ENCODE results near the gene TMEM108. TPM values are rescaled to one million over a fixed set of nuclear protein-coding genes. Genes with fewer than 3 reads are reported as not detected.

TMEM108 gene
- polyA plus RNA-seq, 1 donor (not counting 4 experiments of a cell fraction or from before 2014, with no cell fraction given), result not detected

DNA sequence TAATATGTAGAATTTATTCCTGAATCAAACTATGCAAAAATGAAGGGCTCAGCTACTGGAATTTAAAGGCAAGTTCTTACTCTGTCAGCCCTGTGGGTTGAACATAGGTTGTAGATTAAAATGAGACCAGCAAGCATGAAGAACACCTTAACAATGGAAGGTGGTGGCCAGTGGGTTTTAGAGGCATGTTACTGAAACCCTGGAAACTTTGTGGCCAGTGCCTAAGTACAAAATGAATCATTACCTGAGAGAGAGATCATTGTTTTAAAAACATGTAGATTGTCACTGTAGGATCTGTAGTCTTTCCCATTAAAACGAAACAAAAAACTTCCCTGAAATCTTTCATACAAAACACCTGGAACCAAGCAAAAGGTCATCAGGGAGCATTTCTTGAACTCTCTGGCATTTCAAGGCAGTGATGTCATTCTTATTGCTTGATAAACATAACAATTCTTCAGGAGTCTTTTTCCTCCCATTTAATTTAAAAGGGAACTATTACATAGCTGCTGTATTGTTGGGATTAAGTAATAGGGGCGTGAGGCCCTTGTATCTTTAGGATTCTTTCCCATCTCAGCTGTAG is 51.8 kb downstream of the TMEM108 start:
- FAIRE-seq, result no peak

DNA sequence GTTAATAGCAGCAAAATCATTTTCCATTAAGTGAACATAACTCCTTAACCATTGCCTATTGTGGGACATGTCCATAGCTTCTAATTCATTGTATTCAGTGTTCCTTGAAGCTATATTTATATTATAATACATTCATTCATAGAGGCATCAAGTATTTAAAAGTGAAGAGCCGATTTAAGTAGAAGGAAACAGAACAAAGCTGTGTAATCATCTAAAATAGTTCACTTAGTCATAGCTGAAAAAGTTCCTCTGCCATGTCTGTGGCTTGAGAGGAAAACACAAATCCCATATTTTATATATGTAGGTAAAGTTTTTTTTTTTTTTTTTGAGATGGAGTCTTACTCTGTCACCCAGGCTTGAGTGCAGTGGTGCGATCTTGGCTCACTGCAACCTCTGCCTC is 54.5 kb downstream of the TMEM108 start:
- H4K20me1 ChIP-seq (ENCODE audit: control insufficient read depth, extremely low read depth, insufficient read depth, low read length), result no peaks in the 10 kb centered on the region
- DNase-seq (ENCODE audit: low read depth, low spot score), result no peak
- no peaks in the 10 kb centered on the region for H3K4me1 ChIP-seq (ENCODE audit: control insufficient read depth, extremely low read depth, insufficient read depth, low read length)
- H3K4me2 ChIP-seq (ENCODE audit: control insufficient read depth, extremely low read depth, insufficient read depth, low read depth, low read length), result no peak overlapping the region
- dilution Hi-C loops (cut with MboI; ENCODE audit: extremely low pct_ligation_motif_present, low sequenced_read_pairs), result no loop called here
- FAIRE-seq, result no peak
- no peaks in the 10 kb centered on the region for H3K27me3 ChIP-seq (ENCODE audit: control insufficient read depth, extremely low read depth, insufficient read depth, low read length)
- no peaks in the 10 kb centered on the region for H3K79me2 ChIP-seq (ENCODE audit: control insufficient read depth, insufficient read depth, low read length)
- TF ChIP-seq, protein P1, sequence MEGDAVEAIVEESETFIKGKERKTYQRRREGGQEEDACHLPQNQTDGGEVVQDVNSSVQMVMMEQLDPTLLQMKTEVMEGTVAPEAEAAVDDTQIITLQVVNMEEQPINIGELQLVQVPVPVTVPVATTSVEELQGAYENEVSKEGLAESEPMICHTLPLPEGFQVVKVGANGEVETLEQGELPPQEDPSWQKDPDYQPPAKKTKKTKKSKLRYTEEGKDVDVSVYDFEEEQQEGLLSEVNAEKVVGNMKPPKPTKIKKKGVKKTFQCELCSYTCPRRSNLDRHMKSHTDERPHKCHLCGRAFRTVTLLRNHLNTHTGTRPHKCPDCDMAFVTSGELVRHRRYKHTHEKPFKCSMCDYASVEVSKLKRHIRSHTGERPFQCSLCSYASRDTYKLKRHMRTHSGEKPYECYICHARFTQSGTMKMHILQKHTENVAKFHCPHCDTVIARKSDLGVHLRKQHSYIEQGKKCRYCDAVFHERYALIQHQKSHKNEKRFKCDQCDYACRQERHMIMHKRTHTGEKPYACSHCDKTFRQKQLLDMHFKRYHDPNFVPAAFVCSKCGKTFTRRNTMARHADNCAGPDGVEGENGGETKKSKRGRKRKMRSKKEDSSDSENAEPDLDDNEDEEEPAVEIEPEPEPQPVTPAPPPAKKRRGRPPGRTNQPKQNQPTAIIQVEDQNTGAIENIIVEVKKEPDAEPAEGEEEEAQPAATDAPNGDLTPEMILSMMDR (optimal IDR thresholded peaks at IDR 0.05 in 1 of 3, IDR thresholded peaks at IDR 0.05 in 1 of 3, conservative IDR thresholded peaks at IDR 0.05 in 1 of 3; ENCODE audit: extremely low read depth in 1 of 3, insufficient read depth in 2 of 3, low read length in 3 of 3), result no peak
- no peak for TF ChIP-seq EZH2 (IDR thresholded peaks at IDR 0.05; ENCODE audit: low read length)
- no peak overlapping the region for H3K4me3 ChIP-seq (ENCODE audit: control insufficient read depth in 2 of 3, extremely low read depth in 1 of 3, insufficient read depth in 2 of 3, low read depth in 1 of 3, low read length in 3 of 3)
- H2AFZ ChIP-seq (ENCODE audit: control insufficient read depth, low read length), result no peak overlapping the region
- no peak overlapping the region for H3K9ac ChIP-seq (ENCODE audit: control insufficient read depth, extremely low read depth, insufficient read depth, low read length)
- H3K36me3 ChIP-seq (ENCODE audit: control insufficient read depth in 2 of 2, extremely low read depth in 1 of 2, insufficient read depth in 2 of 2, low read length in 2 of 2), result no peaks in the 10 kb centered on the region
- H3K9me1 ChIP-seq (ENCODE audit: control insufficient read depth, extremely low read depth, insufficient read depth, low read length), result no peaks in the 10 kb centered on the region
- H3K9me3 ChIP-seq (ENCODE audit: control insufficient read depth, low read depth, low read length), result no peaks in the 10 kb centered on the region
- no peak overlapping the region for H3K27ac ChIP-seq (ENCODE audit: control insufficient read depth, insufficient read depth, low read length)

More for the DNA sequence above, 51.8 kb downstream of the TMEM108 start:
- no peak for DNase-seq (ENCODE audit: low read depth, low spot score)
- Histone ChIP-seq H4K20me1 (ENCODE audit: control insufficient read depth, extremely low read depth, insufficient read depth, low read length) (no peaks in the 10 kb centered on the region), H3K36me3 (ENCODE audit: control insufficient read depth in 2 of 2, extremely low read depth in 1 of 2, insufficient read depth in 2 of 2, low read length in 2 of 2) (no peaks in the 10 kb centered on the region), H3K9ac (ENCODE audit: control insufficient read depth, extremely low read depth, insufficient read depth, low read length) (no peak overlapping the region), H3K27me3 (ENCODE audit: control insufficient read depth, extremely low read depth, insufficient read depth, low read length) (no peaks in the 10 kb centered on the region), H2AFZ (ENCODE audit: control insufficient read depth, low read length) (no peak overlapping the region), H3K27ac (ENCODE audit: control insufficient read depth, insufficient read depth, low read length) (no peak overlapping the region), H3K4me2 (ENCODE audit: control insufficient read depth, extremely low read depth, insufficient read depth, low read depth, low read length) (no peak overlapping the region), H3K9me1 (ENCODE audit: control insufficient read depth, extremely low read depth, insufficient read depth, low read length) (no peaks in the 10 kb centered on the region), H3K4me1 (ENCODE audit: control insufficient read depth, extremely low read depth, insufficient read depth, low read length) (no peaks in the 10 kb centered on the region), H3K79me2 (ENCODE audit: control insufficient read depth, insufficient read depth, low read length) (no peaks in the 10 kb centered on the region), H3K4me3 (ENCODE audit: control insufficient read depth in 2 of 3, extremely low read depth in 1 of 3, insufficient read depth in 2 of 3, low read depth in 1 of 3, low read length in 3 of 3) (no peak overlapping the region), H3K9me3 (ENCODE audit: control insufficient read depth, low read depth, low read length) (no peaks in the 10 kb centered on the region)
- dilution Hi-C loops (cut with MboI; ENCODE audit: extremely low pct_ligation_motif_present, low sequenced_read_pairs), result no loop called here
- TF ChIP-seq, protein P1 (optimal IDR thresholded peaks at IDR 0.05 in 1 of 3, IDR thresholded peaks at IDR 0.05 in 1 of 3, conservative IDR thresholded peaks at IDR 0.05 in 1 of 3; ENCODE audit: extremely low read depth in 1 of 3, insufficient read depth in 2 of 3, low read length in 3 of 3), result no peak
- no peak for TF ChIP-seq EZH2 (IDR thresholded peaks at IDR 0.05; ENCODE audit: low read length)

Measured in keratinocyte (primary cell).